OCI-LY1 (cell line): Measurements from ENCODE around the gene RPL18A.

Source experiments
- H2AFZ ChIP-seq: fragments of 200-600 bp; sonication (generic), shearing (Covaris generic); 2 replicates; pipeline ENCODE4 v1.6.0; 2014; ENCODE audit warnings: antibody characterized with exemption, mild to moderate bottlenecking, low read length
- H3F3A ChIP-seq: fragments of 200-600 bp; sonication (generic), shearing (Covaris generic); 2 replicates; pipeline ENCODE4 v1.6.0; 2014; ENCODE audit warnings: mild to moderate bottlenecking, antibody characterized with exemption, low read length, moderate library complexity; ENCODE audit not compliant: insufficient read depth
- H3K27ac ChIP-seq: fragments of 200-600 bp; sonication (generic); 2 replicates; pipeline ENCODE4 v1.5.1; 2014; ENCODE audit warnings: low read length, mixed run types, mild to moderate bottlenecking, low read depth; ENCODE audit not compliant: poor library complexity, severe bottlenecking
- H3K27me3 ChIP-seq: fragments of 200-600 bp; sonication (generic); 2 replicates; pipeline ENCODE4 v1.6.0; 2014; ENCODE audit warnings: antibody characterized with exemption, mild to moderate bottlenecking, low read length, moderate library complexity; ENCODE audit not compliant: insufficient read depth
- H3K36me3 ChIP-seq: fragments of 200-600 bp; sonication (generic); 2 replicates; pipeline ENCODE4 v1.6.1; 2014; ENCODE audit warnings: mild to moderate bottlenecking, antibody characterized with exemption, low read length, moderate library complexity, mixed read lengths; ENCODE audit not compliant: insufficient read depth
- H3K4me1 ChIP-seq: fragments of 200-600 bp; sonication (generic); 2 replicates; pipeline ENCODE4 v1.5.1; 2014; ENCODE audit warnings: mild to moderate bottlenecking, low read length, moderate library complexity; ENCODE audit not compliant: insufficient read depth, severe bottlenecking
- H3K4me2 ChIP-seq: fragments of 200-600 bp; sonication (generic), shearing (Covaris generic); 2 replicates; pipeline ENCODE4 v1.6.1; 2014; ENCODE audit warnings: low read length
- H3K4me3 ChIP-seq: fragments of 200-600 bp; sonication (generic); 2 replicates; pipeline ENCODE4 v1.5.1; 2014; ENCODE audit warnings: low read length, low read depth, mild to moderate bottlenecking, mixed read lengths; ENCODE audit not compliant: poor library complexity, severe bottlenecking
- H3K79me2 ChIP-seq: fragments of 200-600 bp; shearing (Covaris generic); 2 replicates; pipeline ENCODE4 v1.6.1; 2016; ENCODE audit warnings: mixed run types, low read length, mixed read lengths; ENCODE audit not compliant: insufficient read depth
- H3K9ac ChIP-seq: fragments of 200-600 bp; sonication (generic), shearing (Covaris generic); 2 replicates; pipeline ENCODE4 v1.6.1; 2014; ENCODE audit warnings: mild to moderate bottlenecking, low read length, mixed read lengths
- H3K9me2 ChIP-seq: fragments of 200-600 bp; sonication (generic), shearing (Covaris generic); 2 replicates; pipeline ENCODE4 v1.6.1; 2014; ENCODE audit warnings: low read depth, mild to moderate bottlenecking, low read length, mixed read lengths
- H3K9me3 ChIP-seq: fragments of 200-600 bp; shearing (Covaris generic); 2 replicates; pipeline ENCODE4 v1.6.1; 2014; ENCODE audit warnings: low read length, mixed read lengths
- H4K20me1 ChIP-seq: fragments of 200-600 bp; sonication (generic), shearing (Covaris generic); 2 replicates; pipeline ENCODE4 v1.6.0; 2016; ENCODE audit warnings: mild to moderate bottlenecking, low read length; ENCODE audit not compliant: insufficient read depth
- CTCF ChIP-seq: fragments of 200-600 bp; sonication (generic), shearing (Covaris generic); IDR thresholded peaks from 2 replicates; pipeline ENCODE4 v1.5.1; 2017; ENCODE audit warnings: mild to moderate bottlenecking, antibody characterized with exemption, low read length, moderate library complexity, mixed read lengths
- EZH2 ChIP-seq: fragments of 200-600 bp; sonication (generic), shearing (Covaris generic); IDR thresholded peaks from 2 replicates; pipeline ENCODE4 v1.8.0; 2017; ENCODE audit warnings: borderline replicate concordance, mixed run types, mild to moderate bottlenecking, antibody characterized with exemption, low read length, moderate library complexity, mixed read lengths

RPL18A gene

DNA sequence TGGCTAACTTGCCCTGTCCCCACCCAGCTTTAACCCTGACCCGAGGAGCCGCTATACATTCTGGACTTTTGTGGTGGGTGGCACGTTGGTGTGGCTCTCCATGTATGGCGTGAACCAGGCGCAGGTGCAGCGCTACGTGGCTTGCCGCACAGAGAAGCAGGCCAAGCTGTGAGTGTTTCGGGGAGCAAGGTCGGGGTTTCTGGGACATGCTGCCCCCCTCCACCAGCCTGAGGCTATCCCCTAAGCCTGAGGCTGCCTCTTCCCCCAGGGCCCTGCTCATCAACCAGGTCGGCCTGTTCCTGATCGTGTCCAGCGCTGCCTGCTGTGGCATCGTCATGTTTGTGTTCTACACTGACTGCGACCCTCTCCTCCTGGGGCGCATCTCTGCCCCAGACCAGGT is 18.0 kb downstream of the RPL18A start:
- H3K27me3 ChIP-seq, result peaks cover 8% of the 10 kb centered on the region
- H3K79me2 ChIP-seq, result no peaks in the 10 kb centered on the region
- H3K9me3 ChIP-seq, result no peaks in the 10 kb centered on the region
- H3K4me2 ChIP-seq, result no peak overlapping the region
- no peak overlapping the region for H3K27ac ChIP-seq
- no peak overlapping the region for H3K4me3 ChIP-seq
- H3K9me2 ChIP-seq, result no peaks in the 10 kb centered on the region
- H3F3A ChIP-seq, result no peaks in the 10 kb centered on the region
- H3K36me3 ChIP-seq, result no peaks in the 10 kb centered on the region
- H3K9ac ChIP-seq, result no peak overlapping the region
- no peak overlapping the region for H2AFZ ChIP-seq
- peaks cover 6% of the 10 kb centered on the region for H3K4me1 ChIP-seq
- H4K20me1 ChIP-seq, result no peaks in the 10 kb centered on the region
- TF ChIP-seq CTCF (no peak), EZH2 (no peak)

DNA sequence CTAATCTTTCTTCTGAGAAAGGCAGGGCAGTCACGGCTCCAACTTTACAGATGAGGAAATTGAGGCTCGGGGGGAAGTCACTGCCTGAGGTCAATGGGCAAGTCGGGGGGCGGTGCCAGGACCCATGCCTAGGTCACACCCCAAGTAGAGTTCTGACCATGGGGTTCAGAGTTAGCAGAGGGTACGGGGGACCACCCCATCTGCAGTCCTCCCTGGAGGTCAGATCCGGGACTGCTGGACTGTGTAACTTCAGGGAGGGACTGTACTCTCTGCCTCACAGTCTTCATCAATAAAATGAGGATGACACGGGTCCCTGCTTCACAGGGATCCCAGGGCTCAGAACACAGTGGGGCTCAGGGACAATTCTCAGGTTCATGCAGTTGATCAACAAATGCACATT is 19.8 kb downstream of the RPL18A start:
- TF ChIP-seq CTCF, result no peak
- TF ChIP-seq EZH2, result no peak
- Histone ChIP-seq H3K36me3 (no peaks in the 10 kb centered on the region), H3K27ac (no peak overlapping the region), H2AFZ (no peak overlapping the region), H4K20me1 (no peaks in the 10 kb centered on the region), H3K27me3 (peaks cover 6% of the 10 kb centered on the region), H3K4me1 (no peaks in the 10 kb centered on the region), H3K9me3 (no peaks in the 10 kb centered on the region), H3K4me2 (no peak overlapping the region), H3F3A (no peaks in the 10 kb centered on the region), H3K9ac (no peak overlapping the region), H3K9me2 (no peaks in the 10 kb centered on the region), H3K4me3 (no peak overlapping the region), H3K79me2 (no peaks in the 10 kb centered on the region)

GRCh38 chr19:17881701-17882100 is 22.0 kb downstream of the RPL18A start:
- Histone ChIP-seq H4K20me1 (no peaks in the 10 kb centered on the region), H3K27me3 (peaks cover 6% of the 10 kb centered on the region), H3K79me2 (no peaks in the 10 kb centered on the region), H3K4me3 (no peak overlapping the region), H3K9me3 (no peaks in the 10 kb centered on the region), H3K9me2 (no peaks in the 10 kb centered on the region), H3F3A (no peaks in the 10 kb centered on the region), H3K9ac (no peak overlapping the region), H3K36me3 (no peaks in the 10 kb centered on the region), H3K4me2 (no peak overlapping the region), H3K4me1 (no peaks in the 10 kb centered on the region), H2AFZ (no peak overlapping the region), H3K27ac (no peak overlapping the region)
- no peak for TF ChIP-seq CTCF
- no peak for TF ChIP-seq EZH2
